ENCODE results near the gene MCHR2. TPM values are rescaled to one million over a fixed set of nuclear protein-coding genes. Genes with fewer than 3 reads are reported as not detected.

The MCHR2 gene
- total and polyA plus RNA-seq, 10 of the 15 experiments (the other 5 are each of a cell fraction or from before 2014, with no cell fraction given): not detected

DNA sequence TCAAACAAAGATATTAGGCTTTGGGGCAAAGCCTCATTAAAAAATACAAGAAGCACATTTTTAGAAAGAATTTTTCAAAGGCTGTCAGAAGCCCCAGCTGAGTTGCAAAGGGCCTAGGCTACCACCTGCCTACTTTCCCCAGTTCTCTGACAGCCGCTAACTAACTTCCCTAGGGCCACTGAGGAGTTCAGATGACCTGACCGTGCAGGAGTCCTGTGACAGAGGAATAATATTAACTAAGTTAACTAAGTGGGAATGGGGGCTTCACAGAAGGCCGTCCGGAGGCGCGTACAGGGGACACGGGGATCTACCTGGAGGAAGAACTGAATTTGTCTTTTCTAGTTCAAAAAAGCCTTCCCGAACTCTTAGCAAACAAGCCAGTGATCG is 884 bp downstream of the MCHR2 start:
- Histone ChIP-seq H3K4me3 (no peak overlapping the region), H3K27ac (ENCODE audit: control insufficient read depth, insufficient read depth) (no peak overlapping the region), H2AFZ (ENCODE audit: control insufficient read depth, low read depth, low read length) (no peak overlapping the region), H3K79me2 (ENCODE audit: control insufficient read depth, insufficient read depth, low read length) (no peaks in the 10 kb centered on the region), H4K20me1 (ENCODE audit: control insufficient read depth, insufficient read depth) (no peaks in the 10 kb centered on the region), H3K9me3 (replicated peaks; ENCODE audit: control insufficient read depth, insufficient read depth, low read length) (no peaks in the 10 kb centered on the region), H3K4me2 (ENCODE audit: control insufficient read depth, insufficient read depth) (no peak overlapping the region), H3K9ac (ENCODE audit: control insufficient read depth, insufficient read depth, low read length) (no peak overlapping the region), H3K4me1 (ENCODE audit: control insufficient read depth, insufficient read depth, low read length) (no peaks in the 10 kb centered on the region), H3K36me3 (ENCODE audit: control insufficient read depth in 2 of 2, insufficient read depth in 2 of 2, low read length in 1 of 2) (no peaks in the 10 kb centered on the region), H3K27me3 (replicated peaks in 1 of 2; ENCODE audit: control insufficient read depth in 2 of 2, insufficient read depth in 2 of 2, low read length in 1 of 2) (peaks cover 0 to 2% of the 10 kb centered on the region in 2 experiments; a peak in 1 of 4 replicates)
- ChIA-PET CTCF (interaction anchor here (2.2 kb wide), 1 partner anchor 9 kb away, joined by 10 read pairs; no protein-coding TSS in a partner anchor), RAD21 (ENCODE audit: unreplicated experiment) (no interaction called here), POLR2A (no interaction called here), SMC1A (ENCODE audit: uncharacterized antibody, unreplicated experiment) (no interaction called here)
- no TSS peak for BruUV-seq (replicated peaks)
- 57% methylated on average over 9 of the region's 9 CpGs for WGBS (ENCODE audit: insufficient coverage, insufficient replicate concordance, low lambda C conversion rate, missing lambda C conversion rate)
- no peak for ATAC-seq
- intact Hi-C loops (cut with micrococcal nuclease; ENCODE audit: unreplicated experiment) (no loop called here), in situ Hi-C loops (cut with MboI) (no loop called here)
- no peak for DNase-seq (ENCODE audit: low read depth, low spot score)
- TF ChIP-seq HDAC6 (IDR thresholded peaks at IDR 0.05; ENCODE audit: unreplicated experiment): no peak
- TF ChIP-seq ETV6 (conservative IDR thresholded peaks at IDR 0.05 in 1 of 2, IDR thresholded peaks at IDR 0.05 in 1 of 2; ENCODE audit: borderline replicate concordance in 1 of 2, low read depth in 1 of 2): no peak
- TF ChIP-seq ZNF217 (IDR thresholded peaks at IDR 0.05): no peak
- no peak for TF ChIP-seq ZNF384 (IDR thresholded peaks at IDR 0.05; ENCODE audit: borderline replicate concordance, low read depth, low read length)
- TF ChIP-seq HDAC2 (IDR thresholded peaks at IDR 0.05): no peak
- no peak for TF ChIP-seq ZNF24 (IDR thresholded peaks at IDR 0.05)
- no peak for TF ChIP-seq EED (IDR thresholded peaks at IDR 0.05; ENCODE audit: low read depth)
- no peak for TF ChIP-seq RAD21 (IDR thresholded peaks at IDR 0.05; ENCODE audit: insufficient read depth, low read depth, low read length)
- no peak for TF ChIP-seq KAT2A (conservative IDR thresholded peaks at IDR 0.05; ENCODE audit: control insufficient read depth, low read depth, low read length)
- no peak for FAIRE-seq

DNA sequence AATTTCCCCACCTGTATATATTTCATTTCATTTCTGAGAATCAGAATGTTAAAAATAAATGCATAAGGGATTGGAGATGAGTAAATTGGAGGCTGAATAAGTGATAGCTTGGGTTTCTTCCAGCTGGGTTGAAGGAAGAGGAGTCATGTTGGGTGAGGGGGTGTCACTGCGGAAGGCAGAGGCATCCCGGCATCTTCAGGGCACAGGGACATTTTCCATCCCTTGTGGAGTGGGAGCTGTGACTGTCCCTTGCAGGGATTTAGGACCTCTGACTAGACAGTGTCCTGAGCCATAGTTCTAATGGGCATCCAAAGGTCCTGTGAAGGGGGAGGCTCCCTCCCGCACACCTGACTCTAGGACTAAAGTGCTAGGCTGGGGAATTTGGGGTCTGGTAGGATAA is 2.1 kb downstream of the MCHR2 start:
- ChIA-PET SMC1A (ENCODE audit: uncharacterized antibody, unreplicated experiment) (interaction anchor here (1.1 kb wide), 1 partner anchor 10 kb away, joined by 3 read pairs; no protein-coding TSS in a partner anchor), CTCF (interaction anchor here (0.7 to 2.2 kb wide), 3 partner anchors 10 to 108 kb away, joined by 3 to 10 read pairs (median 4); no protein-coding TSS in a partner anchor), RAD21 (ENCODE audit: unreplicated experiment) (no interaction called here), POLR2A (no interaction called here)
- Histone ChIP-seq H3K9me3 (replicated peaks; ENCODE audit: control insufficient read depth, insufficient read depth, low read length) (no peaks in the 10 kb centered on the region), H3K9ac (ENCODE audit: control insufficient read depth, insufficient read depth, low read length) (no peak overlapping the region), H4K20me1 (ENCODE audit: control insufficient read depth, insufficient read depth) (no peaks in the 10 kb centered on the region), H3K27ac (ENCODE audit: control insufficient read depth, insufficient read depth) (no peak overlapping the region), H3K4me3 (no peak overlapping the region), H2AFZ (ENCODE audit: control insufficient read depth, low read depth, low read length) (no peak overlapping the region), H3K79me2 (ENCODE audit: control insufficient read depth, insufficient read depth, low read length) (no peaks in the 10 kb centered on the region), H3K4me1 (ENCODE audit: control insufficient read depth, insufficient read depth, low read length) (no peaks in the 10 kb centered on the region), H3K4me2 (ENCODE audit: control insufficient read depth, insufficient read depth) (no peak overlapping the region), H3K36me3 (ENCODE audit: control insufficient read depth in 2 of 2, insufficient read depth in 2 of 2, low read length in 1 of 2) (no peaks in the 10 kb centered on the region), H3K27me3 (replicated peaks in 1 of 2; ENCODE audit: control insufficient read depth in 2 of 2, insufficient read depth in 2 of 2, low read length in 1 of 2) (peaks cover 0 to 2% of the 10 kb centered on the region in 2 experiments; a peak in 1 of 4 replicates)
- BruUV-seq (replicated peaks): no TSS peak
- 60% methylated on average over 3 of the region's 3 CpGs for WGBS (ENCODE audit: insufficient coverage, insufficient replicate concordance, low lambda C conversion rate, missing lambda C conversion rate)
- intact Hi-C loops (cut with micrococcal nuclease; ENCODE audit: unreplicated experiment): no loop called here
- no peak for ATAC-seq
- FAIRE-seq: no peak
- in situ Hi-C loops (cut with MboI): no loop called here
- TF ChIP-seq PAX8 (IDR thresholded peaks at IDR 0.05) (no peak), CREB1 (IDR thresholded peaks at IDR 0.05; ENCODE audit: low read depth) (no peak), TAF1 (IDR thresholded peaks at IDR 0.05; ENCODE audit: borderline replicate concordance, low read depth, low read length) (no peak), POLR2AphosphoS2 (IDR thresholded peaks at IDR 0.05; ENCODE audit: low read depth, low read length) (no peak), RBBP5 (conservative IDR thresholded peaks at IDR 0.05) (no peak)
- DNase-seq (ENCODE audit: low read depth, low spot score): no peak
